Activated CD4-positive, alpha-beta T cell treated with anti-CD3 and anti-CD28 coated beads for 48 hours (primary cell): Measurements from ENCODE around the gene OGG1.

Source experiments
- DNase-seq: peaks from one replicate; pipeline ENCODE4 v3.0.0-alpha.2; 2020

OGG1 gene

DNA sequence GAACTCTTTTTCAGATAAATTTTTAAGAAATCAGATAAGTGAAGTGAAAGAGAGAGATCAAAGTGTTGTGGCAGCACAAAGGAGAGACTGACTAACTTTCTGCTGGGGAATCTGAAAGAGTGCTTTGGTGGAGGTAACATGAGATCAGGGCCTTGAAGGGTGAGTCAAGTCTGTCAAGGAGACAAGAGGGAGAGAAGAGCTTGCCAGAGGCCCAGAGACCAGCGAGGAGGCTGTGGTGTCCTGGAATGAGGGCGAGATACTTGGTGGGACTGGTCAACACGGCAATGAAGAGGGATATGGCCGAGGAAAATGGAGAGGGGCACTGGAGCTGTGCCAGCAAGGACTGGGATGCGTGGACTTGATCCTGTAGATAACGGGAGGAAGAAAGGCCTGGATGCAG, 38.0 kb downstream of the OGG1 start:
- DNase-seq: peak; percentile 58

DNA sequence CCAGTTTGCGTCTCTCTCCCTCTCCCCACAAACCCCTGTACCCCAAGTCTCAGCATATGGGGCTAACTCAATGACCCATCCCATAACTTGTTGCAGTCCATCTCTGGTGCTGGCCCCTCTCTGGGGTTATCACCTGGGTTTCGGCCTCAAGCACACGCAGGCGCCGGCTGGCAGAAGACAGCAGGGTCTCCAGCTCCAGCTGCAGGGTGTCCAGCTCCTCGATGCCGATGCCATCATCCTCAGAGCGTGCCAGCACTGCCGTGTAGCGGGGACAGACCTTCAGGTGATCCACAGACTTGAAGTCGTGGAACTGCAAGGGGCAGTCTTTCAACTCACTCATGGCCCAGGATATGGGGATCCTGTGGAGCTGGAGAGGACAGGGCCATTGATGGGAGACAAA, 41.4 kb downstream of the OGG1 start:
- DNase-seq: no peak

DNA sequence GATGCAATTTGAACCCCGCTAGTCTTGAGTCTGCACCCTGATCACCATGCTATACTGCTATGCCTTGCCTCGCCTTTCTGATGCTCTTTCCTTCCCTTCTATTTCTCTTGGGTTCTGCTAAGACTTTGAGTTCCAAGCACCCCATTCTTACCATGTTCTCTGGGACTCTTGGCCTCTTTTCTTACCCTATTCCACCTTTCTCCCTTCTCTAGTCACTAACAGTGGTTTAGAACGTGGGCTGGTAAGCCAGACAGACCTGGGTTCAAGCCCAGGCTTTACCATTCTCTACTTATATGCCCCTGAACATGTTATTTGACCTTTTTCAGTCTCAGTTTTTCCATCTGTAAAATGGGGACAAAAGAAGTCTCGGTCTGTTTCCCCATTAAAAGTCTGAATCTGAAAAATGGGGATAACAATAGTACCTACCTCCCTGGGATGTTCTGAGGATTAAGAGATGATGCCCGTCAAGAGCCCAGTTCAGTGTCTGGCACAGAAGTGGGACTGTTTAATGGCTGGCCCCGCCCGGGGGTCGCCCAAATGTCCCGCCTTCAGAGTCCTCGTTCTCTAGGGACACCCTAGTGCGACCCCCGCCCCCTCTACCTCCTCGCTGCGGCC, 42.1 kb downstream of the OGG1 start:
- no peak for DNase-seq

DNA sequence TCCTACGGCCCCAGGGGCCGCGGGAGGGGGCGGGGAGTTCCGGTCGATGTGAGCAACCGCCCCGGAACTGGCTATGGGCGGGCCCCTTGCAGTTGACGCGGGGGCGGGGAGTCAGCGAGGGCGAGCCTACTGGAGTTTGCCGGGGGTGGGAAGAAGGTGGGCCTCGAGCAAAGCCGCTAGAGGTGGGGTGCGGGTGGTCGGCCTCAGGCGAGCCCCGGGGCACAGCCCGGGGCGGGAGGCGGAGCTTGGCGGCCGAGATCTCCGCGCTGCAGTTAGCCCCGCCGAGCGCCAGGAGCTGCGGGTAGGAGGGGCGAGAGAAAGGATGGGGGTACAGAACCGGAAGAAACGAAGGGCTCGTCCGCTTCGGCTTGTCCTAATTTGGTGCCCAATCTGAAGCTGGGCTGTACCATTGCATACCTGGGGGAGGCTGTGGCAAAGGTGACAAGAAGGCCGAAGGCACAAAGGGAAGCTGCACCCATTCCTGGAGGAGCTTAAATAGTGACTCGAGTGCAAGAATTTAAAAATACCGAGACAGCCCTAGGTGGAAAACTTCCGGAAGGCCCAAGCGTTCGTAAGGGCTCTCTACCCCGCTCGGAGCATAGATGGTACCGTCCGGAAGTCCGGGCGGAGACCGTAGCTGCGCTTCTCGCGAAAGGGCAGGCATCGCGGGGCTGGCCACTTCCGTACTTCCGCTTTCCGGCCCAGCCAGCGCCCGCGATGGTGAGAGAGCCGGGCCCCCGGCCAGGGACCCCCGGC, 42.8 kb downstream of the OGG1 start, which contains the start of the genes ARPC4 and TADA3:
Gene ARPC4, plus strand, starts transcription at position 678 of the 756 bp plus-strand sequence. Its CDS starts 40 bp downstream, at position 718.
Gene TADA3, minus strand, starts transcription at position 69 of the 756 bp plus-strand sequence. CDS start 1,007 bp downstream, outside the sequence.
- peak; percentile 92 for DNase-seq

DNA sequence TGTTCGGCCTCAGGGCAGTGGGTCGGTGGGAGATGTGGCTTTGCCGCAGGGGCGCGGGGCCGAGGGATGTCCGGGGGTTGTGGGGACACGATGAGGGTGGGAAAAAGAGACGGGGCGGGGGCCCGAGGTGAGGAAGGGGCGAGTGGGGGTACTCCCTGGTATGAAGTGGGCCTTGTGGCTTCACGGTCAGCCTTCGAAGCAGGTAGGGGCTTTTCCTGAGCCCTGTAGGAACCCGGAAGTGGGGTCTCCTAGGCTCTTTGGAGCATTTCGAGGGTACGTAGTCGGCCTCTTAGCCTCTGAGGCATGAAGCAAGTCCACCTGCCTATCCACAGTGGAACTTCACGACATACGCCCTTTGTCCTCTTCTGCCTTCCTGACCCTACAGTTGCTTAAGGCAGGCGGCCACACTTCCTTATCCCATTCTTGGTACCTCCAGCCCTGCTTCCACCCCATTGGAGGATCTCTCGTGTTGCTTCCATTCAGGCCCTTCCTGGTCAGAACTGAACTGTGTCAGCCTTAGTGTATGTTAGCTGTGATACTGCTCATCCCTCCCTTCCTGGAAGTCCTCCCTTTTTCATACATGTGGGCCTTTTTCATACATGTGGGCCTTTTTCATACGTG, 43.5 kb downstream of the OGG1 start:
- DNase-seq: peak; percentile 50

DNA sequence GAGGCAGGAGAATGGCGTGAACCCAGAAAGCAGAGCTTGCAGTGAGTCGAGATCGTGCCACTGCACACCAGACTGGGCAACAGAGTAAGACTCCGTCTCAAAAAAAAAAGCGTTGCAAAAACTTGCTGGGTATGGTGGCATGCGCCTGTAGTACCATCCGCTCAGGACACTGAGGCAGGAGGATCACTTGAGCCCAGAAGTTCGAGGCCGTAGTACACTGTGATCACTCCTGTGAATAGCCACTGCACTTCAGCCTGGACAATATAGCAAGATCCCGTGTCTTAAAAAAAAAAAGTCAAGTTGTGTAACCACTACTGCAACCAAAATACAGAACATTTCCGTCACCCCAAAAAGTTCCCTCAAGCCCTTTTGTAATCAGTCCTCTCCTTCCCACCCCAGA, 44.6 kb downstream of the OGG1 start:
- no peak for DNase-seq

DNA sequence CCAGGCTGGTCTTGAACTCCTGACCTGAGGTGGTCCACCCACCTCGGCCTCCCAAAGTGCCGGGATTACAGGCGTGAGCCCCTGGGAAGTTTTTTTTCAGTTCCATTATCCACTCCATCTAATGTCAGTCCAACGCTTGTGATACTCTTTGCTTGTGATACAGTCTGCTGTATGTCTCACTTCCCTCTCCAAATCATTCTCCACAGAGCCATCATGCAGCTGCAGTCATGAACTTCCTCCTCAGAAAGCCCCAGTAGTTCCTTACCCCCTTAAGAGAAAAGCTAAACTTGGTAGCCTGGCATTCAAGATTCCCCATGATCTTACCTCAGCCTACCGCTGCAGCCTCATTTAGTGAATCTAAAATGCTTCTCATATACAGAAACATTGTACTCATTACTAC, 45.5 kb downstream of the OGG1 start:
- DNase-seq: no peak

DNA sequence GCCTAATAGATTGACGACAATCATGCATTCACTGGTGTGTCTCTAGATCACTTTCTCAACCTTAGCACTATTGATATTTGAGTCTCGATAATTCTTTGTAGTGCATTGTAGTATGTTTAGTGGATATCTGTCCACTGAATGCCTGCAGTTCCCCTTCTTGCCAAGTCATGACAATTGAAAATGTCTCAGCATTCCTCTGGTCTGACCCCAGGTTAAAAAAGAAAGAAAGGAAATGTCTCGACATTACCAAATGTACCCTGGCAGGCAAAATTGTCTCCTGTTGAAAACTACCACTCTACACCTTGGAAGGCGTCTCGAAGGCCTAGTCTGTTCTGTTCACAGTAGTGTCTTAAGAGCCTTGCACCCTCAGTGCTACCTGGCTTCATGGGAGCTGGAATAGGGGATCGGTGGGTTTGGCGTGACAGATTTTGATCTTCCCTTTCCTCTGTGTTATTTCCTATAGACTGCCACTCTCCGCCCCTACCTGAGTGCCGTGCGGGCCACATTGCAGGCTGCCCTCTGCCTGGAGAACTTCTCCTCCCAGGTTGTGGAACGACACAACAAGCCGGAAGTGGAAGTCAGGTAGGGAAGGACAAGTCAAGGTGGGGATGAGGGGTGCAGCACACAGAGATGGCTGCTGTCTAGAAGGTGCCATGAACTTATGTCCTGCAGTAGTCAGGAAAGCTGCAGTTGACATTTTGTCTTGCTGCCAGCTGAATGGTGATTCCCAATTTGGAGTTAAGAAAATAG, 47.6 kb downstream of the OGG1 start:
- DNase-seq: no peak

DNA sequence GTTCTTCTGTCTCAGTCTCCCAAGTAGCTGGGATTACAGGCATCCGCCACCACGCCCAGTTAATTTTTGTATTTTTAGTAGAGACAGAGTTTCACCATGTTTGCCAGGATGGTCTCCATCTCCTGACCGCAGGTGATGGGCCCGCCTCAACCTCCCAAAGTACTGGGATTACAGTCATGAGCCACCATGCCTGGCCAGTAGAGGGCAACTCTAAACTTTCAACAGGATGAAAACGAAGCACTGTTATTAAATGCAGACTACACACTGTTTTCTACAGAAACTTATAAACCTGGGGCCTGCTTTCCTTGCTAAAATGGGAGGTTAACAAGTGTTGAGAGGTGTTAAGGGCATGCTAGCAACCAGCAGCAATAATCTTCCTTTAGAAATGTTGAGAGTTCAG, 50.8 kb downstream of the OGG1 start:
- no peak for DNase-seq

DNA sequence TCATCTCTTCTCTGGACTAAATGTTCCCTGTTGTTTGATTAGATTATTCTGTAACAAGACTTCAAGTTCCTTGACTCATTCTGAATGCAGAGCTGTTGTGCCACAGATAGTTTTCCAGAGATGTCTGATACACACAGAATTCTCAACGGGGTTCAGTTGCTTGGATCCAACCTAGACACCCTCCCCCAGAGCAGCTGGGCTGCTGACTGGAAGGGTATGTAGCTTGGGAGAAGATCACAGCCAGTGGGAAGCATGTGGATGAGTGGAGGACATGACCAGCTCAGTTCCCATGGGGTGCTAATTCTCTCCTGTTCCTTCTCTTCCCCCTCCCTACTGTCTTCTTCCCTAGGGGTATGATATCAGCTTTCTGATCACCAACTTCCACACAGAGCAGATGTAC, 53.7 kb downstream of the OGG1 start:
- DNase-seq: no peak

DNA sequence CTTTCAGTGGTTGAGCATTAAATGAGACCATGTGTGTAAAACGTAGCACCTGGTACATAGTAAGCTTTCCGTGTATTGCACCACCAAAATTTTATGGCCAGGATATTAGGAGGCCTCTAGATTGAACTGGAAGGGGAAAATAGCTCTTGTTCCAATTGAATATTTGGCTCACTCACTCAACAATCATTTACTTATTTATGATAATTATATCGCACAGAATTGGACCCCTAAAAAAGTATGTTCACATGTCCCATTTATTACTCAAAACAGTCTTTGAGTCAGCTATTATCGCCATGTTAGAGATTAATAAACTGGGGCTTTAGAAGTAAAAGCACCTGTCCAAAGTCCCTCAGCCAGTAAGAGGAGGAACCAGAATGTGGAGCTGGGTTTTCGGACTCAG, 55.2 kb downstream of the OGG1 start:
- DNase-seq: no peak

DNA sequence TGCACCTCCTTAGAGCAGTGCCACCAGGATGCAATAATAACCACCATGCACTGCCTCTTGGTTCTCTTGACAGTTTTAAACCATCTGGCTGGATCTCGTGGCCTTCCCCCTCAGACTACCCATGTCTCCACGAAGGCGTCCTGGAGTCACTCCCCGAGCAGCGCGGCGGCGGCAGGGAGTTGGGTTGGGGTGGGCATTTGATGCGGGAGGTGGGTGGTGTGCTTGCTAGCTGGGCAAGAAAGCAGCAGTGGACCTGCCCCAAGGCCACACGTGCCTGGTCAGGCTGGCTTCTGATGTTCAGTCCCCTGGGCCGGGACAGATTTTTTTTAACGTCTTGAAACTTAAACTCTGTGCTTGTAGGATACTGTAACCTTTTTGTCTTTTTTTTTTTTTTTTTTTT, 56.4 kb downstream of the OGG1 start:
- DNase-seq: no peak
